ENCODE data around the gene SUFU.

GRCh38 chr10:102523250-102524029 is 19.7 kb downstream of the SUFU start:
- no peak for TF ChIP-seq POLR2AphosphoS5 (IDR thresholded peaks at IDR 0.05; ENCODE audit: insufficient read depth in 1 of 2, low read depth in 1 of 2)
- TF ChIP-seq CTCF (IDR thresholded peaks at IDR 0.05), result no peak

Measured in vagina (tissue), 2 donors.